ENCODE results near the gene THEMIS.

THEMIS gene

DNA sequence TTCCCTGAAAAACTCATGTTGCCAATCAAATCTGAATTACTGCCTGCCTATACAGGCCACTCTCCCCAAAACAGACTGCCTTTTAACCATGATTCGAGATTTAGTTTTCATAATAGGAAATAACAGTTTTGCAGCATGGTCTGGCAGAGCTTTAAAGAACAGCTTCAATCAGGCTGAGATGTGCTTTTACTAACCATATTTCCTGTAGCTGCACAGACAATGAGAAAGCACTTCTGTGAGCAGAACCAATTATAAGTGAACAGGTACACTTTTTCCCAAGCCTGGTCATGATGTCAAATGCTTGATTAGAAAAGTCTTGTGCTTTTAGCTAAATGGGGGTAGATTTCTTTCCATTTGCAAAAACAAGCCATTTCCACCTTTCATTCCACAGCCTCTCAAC lies 108.2 kb downstream of the THEMIS start:
- Histone ChIP-seq H3K9me3 (replicated peaks; ENCODE audit: insufficient read depth, low read length) (no peaks in the 10 kb centered on the region), H3K9me2 (replicated peaks; ENCODE audit: insufficient read depth, low read length) (no peaks in the 10 kb centered on the region), H3K27me3 (replicated peaks; ENCODE audit: insufficient read depth, low read length) (no peaks in the 10 kb centered on the region), H3K4me3 (ENCODE audit: low read length) (no peak overlapping the region), H3K36me3 (replicated peaks; ENCODE audit: insufficient read depth, low read length) (no peaks in the 10 kb centered on the region), H3K27ac (ENCODE audit: low read length) (no peak overlapping the region), H3F3A (ENCODE audit: insufficient read depth, low read length) (no peaks in the 10 kb centered on the region), H2AFZ (ENCODE audit: low read length) (no peak overlapping the region), H3K9ac (ENCODE audit: low read length) (no peak overlapping the region), H4K20me1 (ENCODE audit: insufficient read depth, low read length) (no peaks in the 10 kb centered on the region), H3K79me2 (ENCODE audit: low read length) (no peaks in the 10 kb centered on the region), H3K4me2 (ENCODE audit: low read depth, low read length) (no peak overlapping the region), H3K4me1 (ENCODE audit: low read length) (no peaks in the 10 kb centered on the region)
- no peak for DNase-seq
- TF ChIP-seq, protein P1, sequence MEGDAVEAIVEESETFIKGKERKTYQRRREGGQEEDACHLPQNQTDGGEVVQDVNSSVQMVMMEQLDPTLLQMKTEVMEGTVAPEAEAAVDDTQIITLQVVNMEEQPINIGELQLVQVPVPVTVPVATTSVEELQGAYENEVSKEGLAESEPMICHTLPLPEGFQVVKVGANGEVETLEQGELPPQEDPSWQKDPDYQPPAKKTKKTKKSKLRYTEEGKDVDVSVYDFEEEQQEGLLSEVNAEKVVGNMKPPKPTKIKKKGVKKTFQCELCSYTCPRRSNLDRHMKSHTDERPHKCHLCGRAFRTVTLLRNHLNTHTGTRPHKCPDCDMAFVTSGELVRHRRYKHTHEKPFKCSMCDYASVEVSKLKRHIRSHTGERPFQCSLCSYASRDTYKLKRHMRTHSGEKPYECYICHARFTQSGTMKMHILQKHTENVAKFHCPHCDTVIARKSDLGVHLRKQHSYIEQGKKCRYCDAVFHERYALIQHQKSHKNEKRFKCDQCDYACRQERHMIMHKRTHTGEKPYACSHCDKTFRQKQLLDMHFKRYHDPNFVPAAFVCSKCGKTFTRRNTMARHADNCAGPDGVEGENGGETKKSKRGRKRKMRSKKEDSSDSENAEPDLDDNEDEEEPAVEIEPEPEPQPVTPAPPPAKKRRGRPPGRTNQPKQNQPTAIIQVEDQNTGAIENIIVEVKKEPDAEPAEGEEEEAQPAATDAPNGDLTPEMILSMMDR (IDR thresholded peaks at IDR 0.05; ENCODE audit: low read length): no peak
- TF ChIP-seq EZH2phosphoT487 (IDR thresholded peaks at IDR 0.05; ENCODE audit: low read length) (no peak), EZH2 (optimal IDR thresholded peaks at IDR 0.05; ENCODE audit: low read depth, low read length) (no peak)

DNA sequence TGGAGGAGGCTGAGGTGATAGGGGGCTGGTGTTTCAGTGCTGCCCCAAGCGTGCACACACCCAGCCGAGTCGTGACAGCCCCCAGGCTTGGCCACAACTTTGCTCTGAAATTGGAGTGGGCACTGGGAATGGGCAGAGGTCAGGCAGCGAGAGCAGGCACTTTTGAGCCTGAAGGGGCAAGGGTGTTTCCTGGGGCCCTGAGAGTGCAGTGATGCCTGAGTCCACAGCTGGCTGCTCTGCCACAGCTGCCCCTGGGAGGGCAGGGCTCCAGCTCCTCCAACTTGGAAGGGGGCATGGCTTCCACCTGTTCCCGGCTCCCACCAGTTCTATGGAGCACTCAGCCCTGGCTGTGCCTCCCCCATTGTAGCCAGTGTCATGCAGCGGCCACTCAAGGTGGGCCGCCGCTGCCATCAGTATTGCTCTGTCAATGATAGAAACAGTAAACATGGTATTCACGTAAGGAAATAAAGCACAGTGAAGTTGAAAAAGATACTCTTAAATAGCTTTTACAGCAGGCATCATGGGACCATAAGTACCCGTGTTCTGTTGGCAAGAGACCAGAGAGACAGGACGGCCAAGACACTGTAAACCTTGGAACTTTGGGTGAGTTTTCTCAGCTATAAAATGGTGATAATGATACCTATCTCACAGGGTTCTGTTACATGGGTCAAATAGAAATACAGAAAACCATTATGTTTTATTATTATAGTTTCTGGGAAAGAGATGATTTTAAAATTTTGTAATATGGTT lies 108.9 kb downstream of the THEMIS start:
- no peak overlapping the region for H3K4me3 ChIP-seq (ENCODE audit: low read length)
- no peaks in the 10 kb centered on the region for H3K27me3 ChIP-seq (replicated peaks; ENCODE audit: insufficient read depth, low read length)
- H3K9me2 ChIP-seq (replicated peaks; ENCODE audit: insufficient read depth, low read length): no peaks in the 10 kb centered on the region
- no peaks in the 10 kb centered on the region for H3K4me1 ChIP-seq (ENCODE audit: low read length)
- no peak overlapping the region for H3K27ac ChIP-seq (ENCODE audit: low read length)
- no peaks in the 10 kb centered on the region for H4K20me1 ChIP-seq (ENCODE audit: insufficient read depth, low read length)
- DNase-seq: no peak
- H3K9me3 ChIP-seq (replicated peaks; ENCODE audit: insufficient read depth, low read length): no peaks in the 10 kb centered on the region
- no peak overlapping the region for H3K9ac ChIP-seq (ENCODE audit: low read length)
- H3K36me3 ChIP-seq (replicated peaks; ENCODE audit: insufficient read depth, low read length): no peaks in the 10 kb centered on the region
- no peak overlapping the region for H3K4me2 ChIP-seq (ENCODE audit: low read depth, low read length)
- TF ChIP-seq, protein P1 (IDR thresholded peaks at IDR 0.05; ENCODE audit: low read length): no peak
- TF ChIP-seq EZH2 (optimal IDR thresholded peaks at IDR 0.05; ENCODE audit: low read depth, low read length) (no peak), EZH2phosphoT487 (IDR thresholded peaks at IDR 0.05; ENCODE audit: low read length) (no peak)
- no peaks in the 10 kb centered on the region for H3K79me2 ChIP-seq (ENCODE audit: low read length)
- H3F3A ChIP-seq (ENCODE audit: insufficient read depth, low read length): no peaks in the 10 kb centered on the region
- H2AFZ ChIP-seq (ENCODE audit: low read length): no peak overlapping the region

DNA sequence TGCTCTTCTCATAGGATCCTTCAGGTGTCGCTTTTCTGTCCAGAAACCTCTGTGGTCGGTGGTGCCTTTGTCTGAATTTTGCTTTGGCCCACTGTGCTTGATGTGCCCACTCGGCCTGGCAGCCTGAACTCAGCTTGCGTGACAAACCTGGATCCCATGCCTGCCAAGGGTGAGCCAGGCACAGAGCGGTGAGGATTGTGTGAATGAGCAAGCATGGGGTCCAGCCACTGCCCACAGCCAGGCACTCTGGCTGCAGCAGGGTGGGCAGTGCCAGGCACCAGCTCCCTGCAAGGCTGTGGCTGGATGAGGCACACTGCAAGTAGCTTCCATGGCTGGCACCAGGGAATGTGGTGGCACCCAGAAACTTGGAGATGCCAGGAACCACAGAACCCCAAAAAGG lies 110.3 kb downstream of the THEMIS start:
- no peaks in the 10 kb centered on the region for H3K36me3 ChIP-seq (replicated peaks; ENCODE audit: insufficient read depth, low read length)
- H4K20me1 ChIP-seq (ENCODE audit: insufficient read depth, low read length): no peaks in the 10 kb centered on the region
- no peak overlapping the region for H3K4me3 ChIP-seq (ENCODE audit: low read length)
- no peak overlapping the region for H3K27ac ChIP-seq (ENCODE audit: low read length)
- H3F3A ChIP-seq (ENCODE audit: insufficient read depth, low read length): no peaks in the 10 kb centered on the region
- H3K27me3 ChIP-seq (replicated peaks; ENCODE audit: insufficient read depth, low read length): no peaks in the 10 kb centered on the region
- no peaks in the 10 kb centered on the region for H3K4me1 ChIP-seq (ENCODE audit: low read length)
- no peaks in the 10 kb centered on the region for H3K79me2 ChIP-seq (ENCODE audit: low read length)
- H3K9me3 ChIP-seq (replicated peaks; ENCODE audit: insufficient read depth, low read length): no peaks in the 10 kb centered on the region
- H3K9ac ChIP-seq (ENCODE audit: low read length): no peak overlapping the region
- H3K4me2 ChIP-seq (ENCODE audit: low read depth, low read length): no peak overlapping the region
- H3K9me2 ChIP-seq (replicated peaks; ENCODE audit: insufficient read depth, low read length): no peaks in the 10 kb centered on the region
- DNase-seq: no peak
- no peak for TF ChIP-seq EZH2phosphoT487 (IDR thresholded peaks at IDR 0.05; ENCODE audit: low read length)
- TF ChIP-seq EZH2 (optimal IDR thresholded peaks at IDR 0.05; ENCODE audit: low read depth, low read length): no peak
- TF ChIP-seq, protein P1 (IDR thresholded peaks at IDR 0.05; ENCODE audit: low read length): no peak
- no peak overlapping the region for H2AFZ ChIP-seq (ENCODE audit: low read length)

Measured in MM.1S (cell line).